ENCODE results near the gene TOP2B. TPM values are rescaled to one million over a fixed set of nuclear protein-coding genes. Genes with fewer than 3 reads are reported as not detected.

TOP2B gene
- polyA plus RNA-seq, 1 of the 3 experiments (the other 2 are of a cell fraction): 20.4 TPM

DNA sequence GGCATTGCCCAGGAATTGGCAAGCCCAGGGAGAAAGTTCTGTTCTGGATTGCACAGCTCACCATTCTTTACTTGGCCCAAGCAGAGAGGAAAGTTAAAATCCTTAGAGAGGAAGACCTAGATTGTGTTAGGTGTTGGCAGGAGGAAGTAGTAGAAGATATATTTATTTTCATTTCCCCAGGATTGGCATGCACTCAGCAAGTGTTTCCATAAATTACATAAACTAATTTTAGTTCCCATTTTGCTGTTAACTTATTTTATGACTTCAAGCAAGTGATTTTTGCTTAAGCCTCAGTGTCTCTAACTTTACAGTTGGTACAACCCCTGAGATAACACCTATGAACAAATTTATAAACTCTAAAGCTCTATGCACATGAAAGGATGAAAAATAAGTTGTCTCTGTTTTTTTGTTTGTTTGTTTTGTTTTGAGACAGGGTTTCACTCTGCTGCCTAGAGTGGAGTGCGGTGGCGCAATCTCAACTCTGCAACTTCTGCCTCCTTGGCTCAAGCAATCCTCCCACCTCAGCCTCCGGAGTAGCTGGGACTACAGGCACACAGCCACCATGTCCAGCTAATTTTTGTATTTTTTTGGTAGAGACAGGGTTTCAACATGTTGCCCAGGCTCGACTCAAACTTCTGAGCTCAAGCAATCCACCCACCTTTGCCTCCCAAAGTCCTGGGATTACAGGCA, 31.2 kb upstream of the TOP2B start:
- Histone ChIP-seq H3K9me3 (no peaks in the 10 kb centered on the region), H4K20me1 (ENCODE audit: insufficient read depth) (no peaks in the 10 kb centered on the region), H3K79me2 (ENCODE audit: insufficient read depth) (no peaks in the 10 kb centered on the region), H3K9ac (no peak overlapping the region), H3K27ac (ENCODE audit: low read depth in 2 of 2, low read length in 1 of 2) (no peak overlapping the region), H3K36me3 (replicated peaks in 1 of 2; ENCODE audit: control insufficient read depth in 1 of 2, insufficient read depth in 2 of 2, low read length in 1 of 2) (no peaks in the 10 kb centered on the region), H3K9me2 (no peaks in the 10 kb centered on the region), H3K27me3 (ENCODE audit: insufficient read depth) (no peaks in the 10 kb centered on the region), H3K4me2 (no peak overlapping the region), H3K4me3 (ENCODE audit: low read depth in 2 of 2, low read length in 1 of 2) (no peak overlapping the region), H2AFZ (ENCODE audit: low read depth) (no peak overlapping the region), H3F3A (replicated peaks; ENCODE audit: insufficient read depth) (no peaks in the 10 kb centered on the region), H3K4me1 (ENCODE audit: control insufficient read depth in 1 of 2, insufficient read depth in 2 of 2, low read depth in 1 of 2, low read length in 1 of 2) (no peaks in the 10 kb centered on the region)
- DNase-seq: no peak
- TF ChIP-seq MAX (IDR thresholded peaks at IDR 0.05; ENCODE audit: low read depth): no peak
- TF ChIP-seq, protein P1, sequence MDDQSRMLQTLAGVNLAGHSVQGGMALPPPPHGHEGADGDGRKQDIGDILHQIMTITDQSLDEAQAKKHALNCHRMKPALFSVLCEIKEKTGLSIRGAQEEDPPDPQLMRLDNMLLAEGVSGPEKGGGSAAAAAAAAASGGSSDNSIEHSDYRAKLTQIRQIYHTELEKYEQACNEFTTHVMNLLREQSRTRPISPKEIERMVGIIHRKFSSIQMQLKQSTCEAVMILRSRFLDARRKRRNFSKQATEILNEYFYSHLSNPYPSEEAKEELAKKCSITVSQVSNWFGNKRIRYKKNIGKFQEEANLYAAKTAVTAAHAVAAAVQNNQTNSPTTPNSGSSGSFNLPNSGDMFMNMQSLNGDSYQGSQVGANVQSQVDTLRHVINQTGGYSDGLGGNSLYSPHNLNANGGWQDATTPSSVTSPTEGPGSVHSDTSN (IDR thresholded peaks at IDR 0.05): no peak
- no peak for TF ChIP-seq USF2 (IDR thresholded peaks at IDR 0.05; ENCODE audit: borderline replicate concordance, low read depth, low read length)
- no peak for TF ChIP-seq REST (IDR thresholded peaks at IDR 0.05; ENCODE audit: low read depth, low read length)
- no peak for TF ChIP-seq EP300 (IDR thresholded peaks at IDR 0.05; ENCODE audit: borderline replicate concordance in 1 of 2, low read depth in 1 of 2, low read length in 1 of 2)
- no peak for TF ChIP-seq FOXM1 (IDR thresholded peaks at IDR 0.05; ENCODE audit: low read depth)
- TF ChIP-seq MXI1 (IDR thresholded peaks at IDR 0.05; ENCODE audit: low read depth, low read length): no peak
- TF ChIP-seq MEF2A (IDR thresholded peaks at IDR 0.05; ENCODE audit: borderline replicate concordance, low read depth): no peak
- TF ChIP-seq EZH2phosphoT487 (IDR thresholded peaks at IDR 0.05; ENCODE audit: borderline replicate concordance, low read depth): no peak
- TF ChIP-seq NRF1 (IDR thresholded peaks at IDR 0.05; ENCODE audit: low read depth, low read length): no peak
- TF ChIP-seq, protein P2, sequence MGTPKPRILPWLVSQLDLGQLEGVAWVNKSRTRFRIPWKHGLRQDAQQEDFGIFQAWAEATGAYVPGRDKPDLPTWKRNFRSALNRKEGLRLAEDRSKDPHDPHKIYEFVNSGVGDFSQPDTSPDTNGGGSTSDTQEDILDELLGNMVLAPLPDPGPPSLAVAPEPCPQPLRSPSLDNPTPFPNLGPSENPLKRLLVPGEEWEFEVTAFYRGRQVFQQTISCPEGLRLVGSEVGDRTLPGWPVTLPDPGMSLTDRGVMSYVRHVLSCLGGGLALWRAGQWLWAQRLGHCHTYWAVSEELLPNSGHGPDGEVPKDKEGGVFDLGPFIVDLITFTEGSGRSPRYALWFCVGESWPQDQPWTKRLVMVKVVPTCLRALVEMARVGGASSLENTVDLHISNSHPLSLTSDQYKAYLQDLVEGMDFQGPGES (IDR thresholded peaks at IDR 0.05; ENCODE audit: low read depth, low read length): no peak
- TF ChIP-seq TAF1 (IDR thresholded peaks at IDR 0.05; ENCODE audit: borderline replicate concordance, low read depth, low read length): no peak
- no peak for TF ChIP-seq FOSL2 (IDR thresholded peaks at IDR 0.05; ENCODE audit: borderline replicate concordance, low read depth)
- TF ChIP-seq RFX5 (IDR thresholded peaks at IDR 0.05; ENCODE audit: low read length): no peak
- TF ChIP-seq CTCF (IDR thresholded peaks at IDR 0.05): no peak
- ChIA-PET CTCF (no interaction called here), POLR2A (no interaction called here)
- WGBS (ENCODE audit: low lambda C conversion rate): 59% methylated on average over 4 of the region's 4 CpGs

Measured in SK-N-SH (cell line).